GM12874 (cell line): Measurements from ENCODE around the gene MAT1A.

Experiments used
- TF ChIP-seq, protein P1 (sequence below): IDR thresholded peaks from 2 replicates; pipeline ENCODE4 v1.5.1; 2011; ENCODE audit warnings: low read depth, mild to moderate bottlenecking, control low read depth, low read length, moderate library complexity; ENCODE audit not compliant: insufficient read depth

MAT1A gene

GRCh38 chr10:80289451-80290287 lies at the start of gene MAT1A:
Gene MAT1A (minus strand): TSS chr10:80289658. CDS start chr10:80289423, 235 bp downstream.
- TF ChIP-seq, protein P1, sequence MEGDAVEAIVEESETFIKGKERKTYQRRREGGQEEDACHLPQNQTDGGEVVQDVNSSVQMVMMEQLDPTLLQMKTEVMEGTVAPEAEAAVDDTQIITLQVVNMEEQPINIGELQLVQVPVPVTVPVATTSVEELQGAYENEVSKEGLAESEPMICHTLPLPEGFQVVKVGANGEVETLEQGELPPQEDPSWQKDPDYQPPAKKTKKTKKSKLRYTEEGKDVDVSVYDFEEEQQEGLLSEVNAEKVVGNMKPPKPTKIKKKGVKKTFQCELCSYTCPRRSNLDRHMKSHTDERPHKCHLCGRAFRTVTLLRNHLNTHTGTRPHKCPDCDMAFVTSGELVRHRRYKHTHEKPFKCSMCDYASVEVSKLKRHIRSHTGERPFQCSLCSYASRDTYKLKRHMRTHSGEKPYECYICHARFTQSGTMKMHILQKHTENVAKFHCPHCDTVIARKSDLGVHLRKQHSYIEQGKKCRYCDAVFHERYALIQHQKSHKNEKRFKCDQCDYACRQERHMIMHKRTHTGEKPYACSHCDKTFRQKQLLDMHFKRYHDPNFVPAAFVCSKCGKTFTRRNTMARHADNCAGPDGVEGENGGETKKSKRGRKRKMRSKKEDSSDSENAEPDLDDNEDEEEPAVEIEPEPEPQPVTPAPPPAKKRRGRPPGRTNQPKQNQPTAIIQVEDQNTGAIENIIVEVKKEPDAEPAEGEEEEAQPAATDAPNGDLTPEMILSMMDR, result no peak

GRCh38 chr10:80333983-80334382 lies 44.5 kb upstream of the MAT1A start:
- TF ChIP-seq, protein P1, result no peak

DNA sequence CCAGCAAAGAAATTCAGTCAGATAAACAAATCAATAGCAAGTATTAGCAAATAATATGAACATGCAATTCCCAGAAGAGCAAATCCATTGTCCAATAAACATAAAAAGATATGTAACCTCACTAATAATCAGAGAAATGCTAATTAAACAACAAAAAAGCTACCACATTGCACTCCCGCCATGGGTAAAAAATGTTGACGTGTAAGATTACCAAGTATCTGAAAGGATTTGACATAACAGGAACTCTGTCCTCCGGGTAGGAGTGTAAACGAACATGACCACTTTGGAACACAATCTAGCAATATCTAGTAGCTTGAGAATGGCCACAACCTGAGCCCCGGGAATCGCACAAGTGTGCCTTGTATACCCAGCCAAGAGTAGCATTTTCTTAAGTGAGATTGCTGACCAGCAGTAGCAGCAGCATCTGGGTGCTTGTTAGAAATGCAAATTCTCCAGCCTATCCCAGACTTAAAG lies 35.5 kb upstream of the MAT1A start:
- TF ChIP-seq, protein P1, result no peak

DNA sequence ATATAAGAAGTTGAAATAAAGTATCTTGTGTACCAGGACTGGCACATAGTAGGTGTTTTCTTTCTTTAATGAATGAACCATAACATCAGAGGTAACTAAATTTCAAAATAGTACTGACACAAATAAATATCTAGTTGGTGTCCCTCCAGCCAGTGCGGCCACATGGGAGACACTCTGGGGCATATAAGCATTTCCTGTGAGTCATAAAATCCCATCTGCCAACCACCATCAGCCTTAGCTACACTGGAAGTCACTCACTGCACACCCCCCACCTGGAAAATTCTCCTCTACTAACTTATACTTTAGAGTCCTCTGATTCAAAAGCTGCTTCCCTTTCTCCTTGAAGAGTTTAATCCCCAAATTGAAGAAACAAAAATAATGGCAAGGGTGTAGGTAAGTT lies 34.6 kb upstream of the MAT1A start:
- TF ChIP-seq, protein P1, result no peak

GRCh38 chr10:80323311-80323710 lies 33.9 kb upstream of the MAT1A start:
- TF ChIP-seq, protein P1, result no peak

GRCh38 chr10:80322711-80323110 lies 33.3 kb upstream of the MAT1A start:
- TF ChIP-seq, protein P1, result no peak

- TF ChIP-seq, protein P1, result no peak
Measured at GRCh38 chr10:80322158-80322557, 32.7 kb upstream of the MAT1A start.
